Upper lobe of left lung (tissue), 6 donors: ENCODE measurements around the gene KRT40. TPM values are rescaled to one million over a fixed set of nuclear protein-coding genes. Genes with fewer than 3 reads are reported as not detected.

Experiments used
- ATAC-seq, 2 donors: fragments of 200-7000 bp; cut with Tn5 transposase; one replicate each; pipeline ENCODE4 v1.9.1; 2022; ENCODE audit warnings: mild to moderate bottlenecking in 2 of 2, moderate library complexity in 2 of 2; ENCODE audit not compliant: low FRiP score in 2 of 2
- DNase-seq, 2 donors: peaks; one replicate each; pipeline ENCODE4 v3.0.0-alpha.2; 2019 to 2020
- H3K27ac ChIP-seq, 4 donors: fragments of 200-600 bp; sonication (generic); one replicate each; pipeline ENCODE4 v1.5.1; 2016 to 2019
- H3K27me3 ChIP-seq, 4 donors: fragments of 200-600 bp; sonication (generic); one replicate each; pipeline ENCODE4 v1.5.1; 2017 to 2019
- H3K36me3 ChIP-seq, 4 donors: fragments of 200-600 bp; sonication (generic); one replicate each; pipeline ENCODE4 v1.5.1; 2016 to 2019
- H3K4me1 ChIP-seq, 4 donors: fragments of 200-600 bp; sonication (generic); one replicate each; pipeline ENCODE4 v1.5.1; 2018 to 2019
- H3K4me3 ChIP-seq, 4 donors: fragments of 200-600 bp; sonication (generic); one replicate each; pipeline ENCODE4 v1.5.1; 2017 to 2019; ENCODE audit warnings: mild to moderate bottlenecking in 2 of 4, moderate library complexity in 1 of 4
- H3K9me3 ChIP-seq, 4 donors: fragments of 200-600 bp; sonication (generic); one replicate each; pipeline ENCODE4 v1.5.1; 2018 to 2019
- CTCF ChIP-seq, 6 experiments: fragments of 450-650 bp in 4 of 6; fragments of 200-600 bp in 2 of 6; sonication (generic) in 2 of 6; IDR thresholded peaks; one replicate each; pipeline ENCODE4 v1.5.1; 2016 to 2019; ENCODE audit warnings: antibody characterized with exemption in 6 of 6
- EP300 ChIP-seq, 4 donors: sonication (generic); formaldehyde crosslinking; IDR thresholded peaks; one replicate each; pipeline ENCODE4 v1.5.1; 2017; ENCODE audit warnings: antibody characterized with exemption in 4 of 4, control low read depth in 2 of 4
- POLR2A ChIP-seq, 4 donors: fragments of 450-650 bp; IDR thresholded peaks; one replicate each; pipeline ENCODE4 v1.5.1; 2016 to 2017; ENCODE audit warnings: antibody characterized with exemption in 4 of 4, mild to moderate bottlenecking in 2 of 4
- POLR2AphosphoS5 ChIP-seq, 2 donors: sonication (generic); formaldehyde crosslinking; IDR thresholded peaks; one replicate each; pipeline ENCODE4 v1.5.1; 2017; ENCODE audit warnings: antibody characterized with exemption in 2 of 2
- WGBS, 2 donors: methylation state at CpG; one replicate each; pipeline ENCODE4 v1.1.5; 2017 to 2018; 5-methylcytosine and 5-hydroxymethylcytosine counted together
- total RNA-seq, 6 donors: library from RNA; depleted of rRNA in 4 of 6; stranded (reverse); fragments of >200 nt in 4 of 6; gene quantifications; one replicate each; pipeline versions ENCODE4 v1.1.0 to v1.2.1, GENCODE V29; 2016 to 2021
- donor health status: DM: no; HTN: no; CAD: no; lungs with moderate emphysema.
- donor health status: DM: no; HTN: yes; CAD: no; lungs with severe emphysema.

Gene KRT40
- total RNA-seq, 6 donors from 2014 or later: 0.24 TPM; not detected in 5

DNA sequence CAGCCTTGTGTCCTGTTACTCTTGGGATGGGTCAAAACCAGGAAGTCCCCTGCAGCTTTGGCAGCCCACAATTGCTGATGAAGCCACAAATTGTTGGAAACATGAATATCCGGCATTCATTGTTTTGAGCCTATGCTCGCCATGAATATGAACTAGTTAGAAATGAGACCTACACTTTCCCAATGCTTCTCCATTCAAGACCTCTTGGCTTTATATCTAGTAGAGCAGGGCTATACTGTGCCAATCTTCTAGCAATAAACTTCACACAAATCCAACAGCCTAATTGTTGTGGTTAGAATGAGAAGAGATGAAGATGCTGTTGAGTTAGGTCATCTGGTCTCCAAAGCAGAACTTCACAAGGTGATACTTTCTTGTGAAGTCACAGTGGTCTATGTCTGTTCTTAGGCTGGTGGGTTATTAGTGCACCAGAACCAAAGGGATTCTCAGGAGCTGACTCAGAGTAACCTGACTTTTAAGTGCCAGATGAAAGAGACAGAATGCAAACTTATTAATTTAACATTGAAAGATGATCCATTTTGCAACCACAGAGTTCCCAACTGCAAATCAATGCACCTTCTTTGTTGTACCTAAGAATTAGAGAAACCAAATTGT is 33.0 kb downstream of the KRT40 start:
- no peak for DNase-seq
- WGBS, 2 donors: 96% methylated on average over 2 of the region's 2 CpGs
- Histone ChIP-seq H3K4me1 (no peaks in the 10 kb centered on the region), H3K36me3 (no peaks in the 10 kb centered on the region), H3K9me3 (no peaks in the 10 kb centered on the region), H3K4me3 (no peak overlapping the region), H3K27ac (no peak overlapping the region), H3K27me3 (no peaks in the 10 kb centered on the region)
- TF ChIP-seq POLR2AphosphoS5 (IDR thresholded peaks at IDR 0.05) (no peak), EP300 (IDR thresholded peaks at IDR 0.05) (no peak), POLR2A (IDR thresholded peaks at IDR 0.05) (no peak), CTCF (IDR thresholded peaks at IDR 0.05) (no peak)
- no peak for ATAC-seq

- Histone ChIP-seq H3K4me1 (no peaks in the 10 kb centered on the region), H3K4me3 (no peak overlapping the region), H3K9me3 (no peaks in the 10 kb centered on the region), H3K36me3 (no peaks in the 10 kb centered on the region), H3K27me3 (no peaks in the 10 kb centered on the region), H3K27ac (no peak overlapping the region)
- DNase-seq (no peak), ATAC-seq (no peak)
- TF ChIP-seq CTCF (IDR thresholded peaks at IDR 0.05) (no peak), POLR2A (IDR thresholded peaks at IDR 0.05) (no peak), POLR2AphosphoS5 (IDR thresholded peaks at IDR 0.05) (no peak), EP300 (IDR thresholded peaks at IDR 0.05) (no peak)
- 71 to 83% methylated on average over 7 of the region's 7 CpGs for WGBS, 2 donors
Measured at GRCh38 chr17:40950176-40950575, 34.0 kb downstream of the KRT40 start.

GRCh38 chr17:40949418-40949817 is 34.7 kb downstream of the KRT40 start:
- Histone ChIP-seq H3K27me3 (no peaks in the 10 kb centered on the region), H3K4me3 (no peak overlapping the region), H3K4me1 (no peaks in the 10 kb centered on the region), H3K9me3 (no peaks in the 10 kb centered on the region), H3K27ac (no peak overlapping the region), H3K36me3 (no peaks in the 10 kb centered on the region)
- ATAC-seq: no peak
- DNase-seq: no peak
- TF ChIP-seq EP300 (IDR thresholded peaks at IDR 0.05) (no peak), CTCF (IDR thresholded peaks at IDR 0.05) (no peak)
- 33 to 47% methylated on average over 6 to 10 of the region's 10 CpGs for WGBS, 2 donors

- no peaks in the 10 kb centered on the region for H3K27me3 ChIP-seq
- no peak for TF ChIP-seq CTCF (IDR thresholded peaks at IDR 0.05)
- no peak for TF ChIP-seq EP300 (IDR thresholded peaks at IDR 0.05)
- no peak for TF ChIP-seq POLR2A (IDR thresholded peaks at IDR 0.05)
- no peak for TF ChIP-seq POLR2AphosphoS5 (IDR thresholded peaks at IDR 0.05)
- H3K27ac ChIP-seq: no peak overlapping the region
- ATAC-seq: no peak
- 72 to 80% methylated on average over 2 of the region's 2 CpGs for whole genome bisulfite sequencing, 2 donors
- no peaks in the 10 kb centered on the region for H3K4me1 ChIP-seq
- no peaks in the 10 kb centered on the region for H3K9me3 ChIP-seq
- DNase-seq: no peak
- H3K4me3 ChIP-seq: no peak overlapping the region
- H3K36me3 ChIP-seq: no peaks in the 10 kb centered on the region
Measured at GRCh38 chr17:40947929-40948328, 36.2 kb downstream of the KRT40 start.

GRCh38 chr17:40945414-40945813 is 38.7 kb downstream of the KRT40 start:
- H3K9me3 ChIP-seq: no peaks in the 10 kb centered on the region
- 87 to 92% methylated on average over 6 of the region's 6 CpGs for WGBS, 2 donors
- TF ChIP-seq EP300 (IDR thresholded peaks at IDR 0.05) (no peak), CTCF (IDR thresholded peaks at IDR 0.05) (no peak), POLR2A (IDR thresholded peaks at IDR 0.05) (no peak), POLR2AphosphoS5 (IDR thresholded peaks at IDR 0.05) (no peak)
- no peaks in the 10 kb centered on the region for H3K27me3 ChIP-seq
- no peaks in the 10 kb centered on the region for H3K36me3 ChIP-seq
- no peak for ATAC-seq
- no peaks in the 10 kb centered on the region for H3K4me1 ChIP-seq
- no peak overlapping the region for H3K4me3 ChIP-seq
- no peak for DNase-seq
- no peak overlapping the region for H3K27ac ChIP-seq
